ENCODE measurements around the gene RAB27A.

GRCh38 chr15:55257012-55257670 is 32.5 kb downstream of the RAB27A start:
- TF ChIP-seq, protein P1, sequence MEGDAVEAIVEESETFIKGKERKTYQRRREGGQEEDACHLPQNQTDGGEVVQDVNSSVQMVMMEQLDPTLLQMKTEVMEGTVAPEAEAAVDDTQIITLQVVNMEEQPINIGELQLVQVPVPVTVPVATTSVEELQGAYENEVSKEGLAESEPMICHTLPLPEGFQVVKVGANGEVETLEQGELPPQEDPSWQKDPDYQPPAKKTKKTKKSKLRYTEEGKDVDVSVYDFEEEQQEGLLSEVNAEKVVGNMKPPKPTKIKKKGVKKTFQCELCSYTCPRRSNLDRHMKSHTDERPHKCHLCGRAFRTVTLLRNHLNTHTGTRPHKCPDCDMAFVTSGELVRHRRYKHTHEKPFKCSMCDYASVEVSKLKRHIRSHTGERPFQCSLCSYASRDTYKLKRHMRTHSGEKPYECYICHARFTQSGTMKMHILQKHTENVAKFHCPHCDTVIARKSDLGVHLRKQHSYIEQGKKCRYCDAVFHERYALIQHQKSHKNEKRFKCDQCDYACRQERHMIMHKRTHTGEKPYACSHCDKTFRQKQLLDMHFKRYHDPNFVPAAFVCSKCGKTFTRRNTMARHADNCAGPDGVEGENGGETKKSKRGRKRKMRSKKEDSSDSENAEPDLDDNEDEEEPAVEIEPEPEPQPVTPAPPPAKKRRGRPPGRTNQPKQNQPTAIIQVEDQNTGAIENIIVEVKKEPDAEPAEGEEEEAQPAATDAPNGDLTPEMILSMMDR (IDR thresholded peaks at IDR 0.05), result no peak
- TF ChIP-seq POLR2AphosphoS5 (IDR thresholded peaks at IDR 0.05; ENCODE audit: low read depth, low read length), result no peak
- TF ChIP-seq, protein P2, sequence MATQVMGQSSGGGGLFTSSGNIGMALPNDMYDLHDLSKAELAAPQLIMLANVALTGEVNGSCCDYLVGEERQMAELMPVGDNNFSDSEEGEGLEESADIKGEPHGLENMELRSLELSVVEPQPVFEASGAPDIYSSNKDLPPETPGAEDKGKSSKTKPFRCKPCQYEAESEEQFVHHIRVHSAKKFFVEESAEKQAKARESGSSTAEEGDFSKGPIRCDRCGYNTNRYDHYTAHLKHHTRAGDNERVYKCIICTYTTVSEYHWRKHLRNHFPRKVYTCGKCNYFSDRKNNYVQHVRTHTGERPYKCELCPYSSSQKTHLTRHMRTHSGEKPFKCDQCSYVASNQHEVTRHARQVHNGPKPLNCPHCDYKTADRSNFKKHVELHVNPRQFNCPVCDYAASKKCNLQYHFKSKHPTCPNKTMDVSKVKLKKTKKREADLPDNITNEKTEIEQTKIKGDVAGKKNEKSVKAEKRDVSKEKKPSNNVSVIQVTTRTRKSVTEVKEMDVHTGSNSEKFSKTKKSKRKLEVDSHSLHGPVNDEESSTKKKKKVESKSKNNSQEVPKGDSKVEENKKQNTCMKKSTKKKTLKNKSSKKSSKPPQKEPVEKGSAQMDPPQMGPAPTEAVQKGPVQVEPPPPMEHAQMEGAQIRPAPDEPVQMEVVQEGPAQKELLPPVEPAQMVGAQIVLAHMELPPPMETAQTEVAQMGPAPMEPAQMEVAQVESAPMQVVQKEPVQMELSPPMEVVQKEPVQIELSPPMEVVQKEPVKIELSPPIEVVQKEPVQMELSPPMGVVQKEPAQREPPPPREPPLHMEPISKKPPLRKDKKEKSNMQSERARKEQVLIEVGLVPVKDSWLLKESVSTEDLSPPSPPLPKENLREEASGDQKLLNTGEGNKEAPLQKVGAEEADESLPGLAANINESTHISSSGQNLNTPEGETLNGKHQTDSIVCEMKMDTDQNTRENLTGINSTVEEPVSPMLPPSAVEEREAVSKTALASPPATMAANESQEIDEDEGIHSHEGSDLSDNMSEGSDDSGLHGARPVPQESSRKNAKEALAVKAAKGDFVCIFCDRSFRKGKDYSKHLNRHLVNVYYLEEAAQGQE (IDR thresholded peaks at IDR 0.05; ENCODE audit: insufficient read depth in 1 of 2, low read depth in 2 of 2, low read length in 1 of 2), result no peak
- TF ChIP-seq SIN3A (IDR thresholded peaks at IDR 0.05; ENCODE audit: borderline replicate concordance, insufficient read depth, low read depth, low read length), result no peak
